DMS53 treated with DMSO at 0.1 percent for 48 hours (cell line): ENCODE results near the gene ADAM22.

Source experiments
- DNase-seq: peaks from one replicate; lab custom pipeline; 2025; ENCODE audit not compliant: unreplicated experiment; lab: John Stamatoyannopoulos, UW

Gene ADAM22

DNA sequence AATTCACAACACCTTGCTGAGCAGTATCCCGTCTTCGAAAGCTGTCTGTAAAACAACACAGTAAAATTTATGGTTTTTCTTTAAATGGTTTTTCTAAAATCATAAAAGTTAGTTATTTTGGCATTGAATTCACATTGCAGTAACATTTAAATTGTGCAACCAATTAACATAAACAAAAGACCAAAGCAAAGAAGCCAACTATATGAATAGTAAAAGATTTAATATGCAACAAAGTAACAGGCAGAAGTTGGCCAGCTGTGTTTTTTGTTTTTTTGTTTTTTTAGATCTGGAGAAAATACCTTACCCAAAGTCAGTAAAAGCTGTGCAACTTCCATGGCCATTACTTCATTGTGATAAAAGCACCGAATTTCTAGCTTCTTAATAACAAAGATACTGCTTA is 274.5 kb downstream of the ADAM22 start:
- DNase-seq: no peak

DNA sequence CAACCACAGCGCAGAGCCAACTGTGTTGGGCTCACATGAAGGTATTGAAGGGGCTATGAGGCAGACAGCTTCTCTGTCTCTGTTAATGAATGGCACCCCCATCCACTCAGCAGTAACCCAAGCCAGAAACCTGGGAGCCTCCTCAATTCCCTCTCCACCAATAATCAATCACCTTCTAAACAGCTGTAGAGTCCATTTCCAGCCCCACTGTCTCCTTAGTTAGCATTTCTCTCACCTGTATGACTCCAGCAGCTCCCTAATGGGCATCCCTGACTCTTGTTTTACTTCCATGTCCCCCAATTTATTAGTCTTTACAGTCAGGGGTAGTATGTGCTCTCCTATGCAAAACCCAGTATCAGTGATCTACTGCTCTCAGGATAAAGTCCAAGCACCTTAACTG is 278.9 kb downstream of the ADAM22 start:
- DNase-seq: no peak

DNA sequence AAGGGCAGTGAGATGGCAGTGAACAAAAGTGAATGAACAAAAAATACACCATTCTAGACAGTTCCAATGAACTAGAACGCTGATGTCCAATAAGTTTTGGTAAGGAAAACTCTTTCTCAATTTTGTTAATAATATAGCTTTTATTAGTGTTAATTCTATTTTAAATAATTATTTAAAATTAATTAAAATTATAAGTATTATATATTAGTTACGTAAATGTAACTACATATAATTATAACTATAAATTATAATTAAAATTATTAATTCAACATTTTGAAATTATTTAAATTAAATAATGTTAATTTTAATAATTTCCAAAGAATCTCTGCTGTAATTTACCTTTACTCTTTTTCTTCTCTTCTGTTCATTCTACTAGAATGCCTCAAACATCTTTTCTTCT is 280.4 kb downstream of the ADAM22 start:
- DNase-seq: no peak

DNA sequence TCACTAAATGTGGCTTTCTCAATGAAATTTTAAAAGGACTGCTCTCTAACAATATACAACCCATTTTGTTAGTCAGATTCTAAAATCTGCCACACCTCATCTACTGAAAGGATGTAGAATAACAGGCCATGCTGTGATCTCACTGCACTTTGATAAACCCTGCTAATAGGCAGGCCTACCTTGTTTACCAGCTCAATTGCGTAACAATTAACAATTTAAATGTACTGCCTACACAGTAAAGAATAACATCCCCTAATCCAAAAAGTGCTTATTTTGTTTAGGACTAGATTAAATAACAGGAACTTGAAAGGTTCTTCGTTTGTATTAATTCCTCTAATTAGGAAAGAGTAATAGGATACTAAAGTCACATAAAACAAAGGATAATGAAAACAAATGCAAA is 281.2 kb downstream of the ADAM22 start:
- no peak for DNase-seq

DNA sequence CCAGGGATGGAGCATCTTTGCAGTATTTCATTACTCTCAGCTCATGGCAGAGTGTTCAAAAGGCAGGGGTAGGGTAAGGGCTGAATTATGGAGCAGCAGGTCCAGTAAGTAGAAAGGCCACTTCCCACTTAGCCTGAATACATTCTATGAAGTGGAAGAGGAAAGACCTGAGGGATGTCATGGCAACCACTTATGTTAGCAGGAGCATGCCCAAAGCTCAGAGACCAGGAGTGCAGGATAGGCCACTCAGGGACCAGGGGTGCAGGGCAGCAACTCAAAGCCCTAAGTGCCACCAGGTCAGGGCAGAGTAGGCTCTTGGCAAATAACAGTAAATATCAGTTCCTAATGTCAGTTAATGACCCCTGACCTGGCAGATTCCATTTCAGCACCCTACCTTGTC is 282.2 kb downstream of the ADAM22 start:
- peak; percentile 40 for DNase-seq

DNA sequence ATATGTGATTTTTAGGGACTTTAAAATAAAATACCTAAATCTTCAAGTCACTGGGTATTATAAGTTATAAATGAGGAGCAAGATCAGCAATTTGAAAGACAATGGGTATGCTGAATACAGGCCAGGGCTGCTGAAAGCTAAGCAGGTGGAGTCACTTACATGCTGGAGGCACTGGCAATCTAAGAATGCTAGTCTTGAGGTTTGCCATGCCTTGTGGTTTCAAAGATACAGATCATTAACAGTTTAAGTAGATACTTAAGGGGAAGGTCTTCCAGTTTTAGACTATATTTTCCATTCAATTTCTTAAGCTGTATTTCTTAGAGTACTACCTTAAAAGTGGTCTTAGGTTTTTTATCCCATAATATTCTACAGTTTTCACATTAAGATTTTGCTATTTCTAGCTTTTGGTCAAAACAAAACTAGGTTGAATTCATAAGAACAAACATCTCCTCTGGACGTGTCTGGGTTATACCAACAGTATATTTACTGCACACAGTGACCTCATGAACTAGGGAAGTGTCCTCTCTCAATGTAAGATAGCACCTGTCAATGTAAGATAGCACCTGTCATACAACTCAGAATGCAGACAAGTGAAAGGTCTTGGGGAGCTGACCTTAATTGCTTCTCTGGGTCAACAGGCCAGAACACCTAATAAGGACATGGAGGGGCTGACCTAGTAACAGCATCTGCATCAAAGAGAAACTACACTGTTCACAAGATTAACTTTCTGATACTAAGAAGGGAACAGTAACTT is 283.8 kb downstream of the ADAM22 start:
- peak; percentile 38 for DNase-seq

DNA sequence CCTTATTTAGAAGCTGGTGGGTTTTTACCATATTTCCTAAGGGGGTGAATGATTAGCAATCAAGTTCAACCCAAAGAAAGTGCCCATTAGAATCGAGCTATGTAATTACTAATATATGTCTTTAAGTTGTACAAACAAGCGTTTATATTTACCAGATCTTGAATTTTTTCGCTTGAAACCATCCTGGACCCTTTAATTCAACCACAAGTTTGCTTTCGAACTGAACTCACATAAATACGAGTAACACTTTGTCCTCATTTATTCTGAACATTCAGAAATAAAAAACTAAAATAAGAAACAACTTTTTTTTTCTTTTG is 284.3 kb downstream of the ADAM22 start:
- DNase-seq: no peak

DNA sequence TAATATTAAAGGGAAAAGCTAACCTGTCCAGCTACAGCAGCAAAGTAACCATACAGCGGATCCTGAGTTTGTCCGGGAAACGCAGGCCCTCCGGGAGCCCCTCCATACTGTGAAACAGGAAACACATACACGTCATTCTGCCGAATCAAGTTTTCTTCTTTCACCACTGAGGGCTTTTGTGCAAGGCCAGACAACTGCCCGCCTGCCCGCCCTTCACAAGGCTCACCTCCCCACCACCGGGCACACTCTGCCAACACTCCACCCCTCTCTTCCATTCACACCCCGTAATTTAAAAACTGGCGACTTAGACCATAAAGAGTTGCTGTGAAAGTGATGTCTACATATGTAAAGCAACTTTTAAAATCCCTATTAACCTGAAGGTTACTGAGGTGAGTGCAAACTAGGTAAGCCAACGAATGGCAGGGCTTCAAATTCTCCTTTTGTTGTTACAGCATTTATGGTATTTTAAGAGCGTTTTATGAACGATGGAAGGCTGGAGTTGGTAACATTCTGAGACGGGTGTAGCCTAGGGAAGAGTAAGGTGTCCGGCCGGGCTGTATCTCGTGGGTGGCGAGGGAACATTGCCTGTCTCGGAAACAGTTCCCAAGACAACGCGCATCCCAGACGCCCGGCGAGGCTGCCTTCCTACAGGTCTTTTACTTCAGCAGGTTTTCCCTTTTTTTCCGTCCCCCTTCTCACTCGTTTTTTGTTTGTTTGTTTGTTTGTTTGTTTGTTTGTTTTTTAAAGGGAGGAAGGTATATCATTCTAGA is 285.0 kb downstream of the ADAM22 start:
- no peak for DNase-seq

DNA sequence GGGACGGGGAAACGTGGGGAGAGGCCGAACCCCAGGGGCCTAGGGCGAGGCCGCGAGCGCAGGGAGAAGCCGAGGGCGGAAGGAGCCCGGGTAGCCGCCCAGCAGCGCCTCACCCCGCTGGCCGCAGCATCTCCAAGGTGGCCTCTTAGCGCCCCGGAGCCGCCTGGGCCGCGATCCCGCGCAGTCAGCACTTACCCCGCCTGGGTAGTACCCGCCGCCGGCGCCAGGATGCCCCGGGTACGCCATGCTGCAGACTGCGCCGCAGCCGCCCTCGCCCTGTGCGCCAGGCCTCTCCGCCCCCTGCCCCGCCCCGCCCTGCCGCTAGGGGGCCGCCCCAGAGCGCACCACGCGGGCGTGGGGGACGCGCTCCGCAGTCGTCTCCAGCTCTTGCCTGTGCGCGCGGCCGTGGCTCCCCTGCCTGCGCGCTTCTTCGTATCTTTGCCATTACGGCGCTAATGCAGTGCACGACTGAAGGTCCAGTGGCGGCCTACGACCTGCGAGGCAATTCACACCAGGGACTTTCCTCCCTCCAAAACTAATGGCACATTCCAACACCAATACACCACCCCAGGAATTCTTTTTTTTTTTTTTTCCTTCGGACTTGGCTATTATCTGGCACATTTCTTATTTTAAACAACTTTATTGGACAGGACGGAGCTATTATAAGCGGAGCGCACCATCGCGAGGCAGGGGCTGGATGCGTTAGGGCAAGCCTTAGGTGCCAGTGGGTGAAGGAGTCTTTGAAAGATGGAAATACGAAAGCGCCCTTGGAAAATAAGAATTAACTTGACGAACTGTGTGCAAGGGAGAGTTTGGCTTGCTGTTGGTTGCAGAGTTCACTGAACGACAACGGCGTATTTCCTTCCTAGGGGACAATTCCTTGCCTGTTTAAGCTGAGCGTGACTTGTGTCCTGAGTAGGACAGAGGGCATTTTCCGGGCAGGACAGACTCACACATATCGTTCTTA is 286.0 kb downstream of the ADAM22 start, which contains the start of gene SRI:
SRI (minus strand) TSS at position 258 of the 967 bp plus-strand sequence; CDS start at position 246, 12 bp downstream.
- DNase-seq: peak; percentile 92

DNA sequence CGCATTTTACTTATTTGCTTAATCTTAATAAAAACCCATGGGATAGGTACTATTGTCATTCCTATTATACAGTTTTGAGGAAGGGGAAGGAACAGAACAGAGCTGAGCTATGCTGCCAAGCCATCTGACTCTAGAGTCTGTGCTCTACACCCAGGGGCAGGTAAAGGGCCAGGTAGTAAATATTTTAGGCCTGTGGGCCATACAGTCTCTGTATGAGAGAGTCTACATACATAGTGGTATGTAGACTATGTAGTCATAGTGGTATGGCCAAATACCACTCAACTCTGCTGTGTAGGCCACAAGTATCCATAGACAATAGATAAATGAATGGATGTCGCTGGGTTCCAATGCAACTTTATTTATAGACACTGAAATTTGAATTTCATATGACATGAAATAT is 289.2 kb downstream of the ADAM22 start:
- DNase-seq: no peak

DNA sequence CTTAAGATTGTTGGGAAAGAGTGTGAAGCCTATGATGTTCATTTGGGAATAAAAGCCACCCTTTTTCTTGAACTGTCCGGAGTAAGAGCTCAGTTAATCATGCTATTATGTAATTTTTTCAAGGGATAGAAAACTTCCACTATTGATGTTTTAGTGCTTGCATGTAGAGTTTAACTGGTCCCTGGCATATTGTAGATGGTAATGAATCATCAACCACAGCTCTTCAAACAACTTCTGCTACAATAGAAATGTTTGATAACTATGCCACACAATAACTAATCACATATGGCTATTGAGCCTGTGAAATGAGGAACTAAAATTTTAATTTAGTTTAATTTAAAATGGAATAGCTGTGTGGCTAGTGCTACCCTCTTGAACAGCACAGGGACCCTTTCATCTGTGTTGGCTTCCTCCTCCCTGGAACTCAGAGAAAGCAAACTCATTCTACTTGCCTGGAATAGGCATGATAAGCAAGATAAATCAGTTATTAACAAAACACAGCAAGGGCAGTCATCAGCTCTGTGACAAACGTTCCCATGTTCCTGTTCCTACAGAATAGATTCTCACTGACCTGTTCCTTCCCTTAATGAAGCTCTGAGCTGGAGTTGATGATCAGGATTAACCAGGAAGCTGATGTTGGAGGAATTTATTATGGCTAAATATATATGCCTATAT is 290.7 kb downstream of the ADAM22 start:
- peak; percentile 42 for DNase-seq

DNA sequence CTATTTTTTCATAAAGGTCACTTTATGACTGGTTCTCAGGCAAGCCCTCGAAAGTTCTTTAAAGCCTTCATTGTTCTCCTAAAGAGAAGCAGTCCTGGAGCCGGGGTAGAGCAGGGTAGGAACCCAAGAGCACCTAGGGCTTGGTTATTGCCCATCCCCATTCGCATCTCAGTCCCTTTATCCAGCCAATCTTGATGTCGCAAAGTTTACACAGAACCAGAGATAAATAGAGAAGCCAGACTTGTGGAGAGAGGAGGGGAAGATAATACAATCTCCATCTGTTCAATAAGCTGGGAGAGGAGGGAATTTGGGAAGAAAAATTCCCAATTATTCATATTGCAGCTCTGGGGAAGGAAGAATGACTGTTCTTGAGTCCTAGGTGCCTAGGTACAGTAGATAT is 292.1 kb downstream of the ADAM22 start:
- DNase-seq: no peak

DNA sequence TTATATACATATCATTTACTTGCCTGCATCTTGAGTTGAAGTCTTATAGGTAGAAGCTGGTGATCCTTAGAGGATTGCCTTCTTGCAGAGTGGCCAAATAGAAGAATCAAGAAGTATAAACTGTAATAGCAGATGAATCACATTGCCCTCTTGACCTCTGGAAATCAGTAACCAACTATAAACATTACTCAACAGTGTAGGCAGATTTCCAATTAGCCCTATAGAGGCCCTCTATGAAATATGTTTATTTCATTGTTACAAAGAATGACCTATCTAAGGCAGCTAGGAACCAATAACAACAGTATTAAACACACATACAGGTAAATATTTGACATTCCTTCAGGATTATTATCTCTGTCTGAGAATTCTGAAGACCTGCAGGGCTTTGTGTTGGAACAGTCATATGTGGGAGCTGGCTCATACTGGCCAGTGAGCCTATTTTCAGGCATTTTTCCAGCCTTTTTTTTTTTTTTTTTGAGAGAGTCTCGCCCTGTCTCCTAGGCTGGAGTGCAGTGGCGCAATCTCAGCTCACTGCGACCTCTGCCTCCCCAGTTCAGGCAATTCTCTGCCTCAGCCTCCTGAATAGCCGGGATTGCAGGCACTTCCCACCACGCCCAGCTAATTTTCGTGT is 292.9 kb downstream of the ADAM22 start:
- DNase-seq: peak; percentile 96

DNA sequence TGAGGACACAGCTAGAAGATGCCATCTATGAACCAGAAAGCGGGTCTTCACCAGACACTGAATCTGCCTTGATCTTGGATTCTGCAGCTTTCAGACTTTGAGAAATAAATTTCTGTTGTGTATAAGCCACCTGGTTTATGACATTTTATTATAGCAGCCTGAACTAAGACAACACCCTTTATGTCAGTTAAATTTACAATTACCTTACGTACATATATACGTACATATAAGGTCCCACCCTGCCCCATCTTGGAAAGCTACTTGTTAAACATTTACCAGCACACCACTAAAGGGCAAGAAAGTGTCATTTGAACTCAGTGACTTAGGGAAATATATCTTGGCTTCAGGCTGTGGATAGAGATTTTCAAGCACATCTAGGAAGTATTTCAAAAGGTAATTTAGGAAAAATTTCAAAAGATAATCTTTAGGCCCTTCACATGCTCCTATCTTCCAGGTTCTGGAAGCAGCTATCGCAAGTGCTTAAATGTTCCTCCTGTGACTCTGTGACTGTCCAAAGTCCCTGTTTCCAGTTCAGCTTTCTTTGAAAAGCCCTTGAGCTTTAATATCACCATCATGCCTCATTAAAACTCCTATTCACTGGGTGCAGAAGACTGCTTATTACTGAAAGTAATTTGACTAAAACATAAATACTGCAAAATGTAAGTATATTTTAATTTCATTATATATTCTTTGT is 295.4 kb downstream of the ADAM22 start:
- DNase-seq: no peak

DNA sequence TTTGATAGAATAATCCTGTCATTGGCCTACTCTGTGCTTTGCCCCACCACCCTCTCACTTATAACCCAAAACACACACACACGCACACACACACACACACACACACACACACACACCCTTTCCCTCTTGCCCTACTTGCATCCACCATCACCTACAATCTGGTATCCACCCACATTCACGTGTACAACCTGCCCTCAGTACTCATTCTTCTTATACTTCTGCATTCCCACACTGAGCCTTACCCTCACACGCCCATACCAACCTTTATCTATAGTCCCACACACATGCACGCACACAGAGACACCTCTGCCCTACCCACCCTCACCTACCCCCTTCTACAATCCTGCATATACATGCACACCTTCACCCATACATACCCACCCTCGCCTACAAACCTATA is 296.6 kb downstream of the ADAM22 start:
- DNase-seq: no peak

DNA sequence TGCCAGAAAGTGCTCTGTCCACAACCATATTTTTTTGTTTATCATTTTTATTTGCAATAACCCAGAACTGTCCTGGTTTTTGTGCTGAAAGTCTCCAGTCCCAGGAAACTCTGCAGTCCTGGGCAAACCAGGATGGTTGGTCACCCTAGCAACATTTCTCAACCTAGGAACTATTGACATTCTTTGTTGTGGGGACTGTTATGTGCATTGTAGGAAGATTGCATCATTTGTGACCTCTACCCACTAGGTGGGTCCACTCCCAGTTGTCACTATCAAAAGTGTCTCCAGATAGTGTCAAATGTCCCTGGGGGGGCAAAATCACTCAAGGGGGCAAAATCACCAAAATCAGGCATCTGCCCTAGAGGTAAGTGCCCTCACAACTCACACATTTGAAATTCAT is 299.8 kb downstream of the ADAM22 start:
- no peak for DNase-seq

DNA sequence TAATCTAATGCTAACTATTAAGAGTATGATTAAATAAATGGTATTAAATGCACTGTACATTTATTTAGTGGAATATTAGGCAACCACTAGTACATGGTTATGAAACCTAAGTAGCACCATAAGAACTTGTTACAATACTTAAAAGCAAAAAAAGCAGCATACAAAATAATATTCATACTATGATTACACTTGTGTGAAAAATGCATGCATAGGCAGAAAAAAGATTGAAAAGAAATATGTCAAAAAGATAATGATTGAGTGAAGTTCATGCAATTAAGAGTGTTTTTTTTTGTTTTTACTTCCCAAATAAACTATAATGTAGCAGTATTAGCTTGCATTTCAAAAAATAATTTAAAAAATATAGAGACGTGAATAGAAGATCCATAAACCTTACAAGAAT is 305.8 kb downstream of the ADAM22 start:
- DNase-seq: no peak

DNA sequence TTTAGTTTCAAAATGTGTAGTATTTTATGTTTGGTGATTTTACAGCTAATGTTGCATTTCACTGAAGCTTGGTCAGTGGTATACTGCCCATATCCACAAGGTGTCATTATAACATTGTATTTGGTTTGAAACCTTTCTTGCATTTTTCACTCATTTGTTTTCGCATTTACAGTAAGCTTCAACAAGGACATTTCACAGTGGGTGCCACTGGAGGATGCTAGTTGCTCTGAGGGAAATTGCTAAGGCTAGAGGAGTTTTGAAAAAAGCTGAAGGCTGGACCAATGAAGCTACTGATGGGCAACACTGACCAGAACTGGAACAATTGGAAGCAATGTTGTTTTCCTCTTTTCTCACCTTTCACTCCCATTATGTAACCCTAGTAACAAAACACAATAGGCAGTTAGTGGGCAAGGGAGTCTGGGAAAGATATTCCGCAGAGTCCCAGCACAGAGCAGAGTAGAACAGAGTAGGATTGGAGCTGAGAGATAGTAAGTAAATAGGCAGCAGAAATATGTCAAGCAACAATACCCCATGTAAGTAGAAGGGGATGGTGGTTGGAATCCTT is 309.4 kb downstream of the ADAM22 start:
- DNase-seq: peak; percentile 95

DNA sequence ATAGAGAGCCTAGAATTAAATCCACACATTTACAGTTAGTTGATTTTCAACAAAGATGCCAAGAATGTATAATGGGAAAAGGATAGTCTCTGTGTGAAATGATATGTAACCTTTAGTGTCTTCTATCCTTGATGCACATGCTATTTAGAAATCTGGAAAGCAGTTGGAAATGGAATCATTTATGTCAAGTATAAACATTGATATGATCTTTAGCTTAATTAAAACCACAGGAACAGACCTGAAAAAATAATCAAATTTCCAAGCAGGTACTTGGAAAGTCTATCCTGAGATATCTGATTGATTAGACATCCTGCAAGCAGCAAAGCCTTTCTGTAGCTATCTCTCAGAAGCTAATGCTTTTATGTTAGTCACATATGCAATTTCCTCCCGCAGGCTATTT is 310.2 kb downstream of the ADAM22 start:
- no peak for DNase-seq
